GM18858 (cell line): ENCODE measurements around the gene CNNM2.
"Not testable (repeated sequence)": the region's sequence is repeated elsewhere in the genome, so short reads cannot be mapped to it uniquely, and the experiment has no call there.

ENCODE experiments used
- ATAC-seq: cut with Tn5 transposase; IDR thresholded peaks from one replicate; pipeline ENCODE4 v1.9.1; 2021; ENCODE audit not compliant: unreplicated experiment

CNNM2 gene

GRCh38 chr10:103102195-103102594, 184.1 kb downstream of the CNNM2 start:
- ATAC-seq: no peak

DNA sequence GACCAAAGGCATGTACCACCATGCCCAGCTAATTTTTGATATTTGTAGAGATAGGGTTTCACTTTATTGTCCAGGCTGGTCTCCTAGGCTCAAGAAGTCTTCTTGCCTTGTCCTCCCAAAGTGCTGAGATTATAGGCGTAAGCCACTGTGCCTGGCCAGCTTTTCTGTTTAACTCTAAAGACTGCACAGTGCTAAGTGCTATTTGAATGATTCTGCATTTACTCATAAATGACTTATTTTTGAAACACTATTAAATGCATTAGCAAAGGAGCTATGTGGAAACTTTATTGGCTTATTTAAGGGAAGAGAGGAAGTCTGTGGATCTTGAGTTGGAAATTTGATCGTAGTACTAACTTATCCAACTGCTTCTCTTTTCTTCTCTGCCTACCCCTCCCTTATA, 185.9 kb downstream of the CNNM2 start:
- no peak for ATAC-seq

DNA sequence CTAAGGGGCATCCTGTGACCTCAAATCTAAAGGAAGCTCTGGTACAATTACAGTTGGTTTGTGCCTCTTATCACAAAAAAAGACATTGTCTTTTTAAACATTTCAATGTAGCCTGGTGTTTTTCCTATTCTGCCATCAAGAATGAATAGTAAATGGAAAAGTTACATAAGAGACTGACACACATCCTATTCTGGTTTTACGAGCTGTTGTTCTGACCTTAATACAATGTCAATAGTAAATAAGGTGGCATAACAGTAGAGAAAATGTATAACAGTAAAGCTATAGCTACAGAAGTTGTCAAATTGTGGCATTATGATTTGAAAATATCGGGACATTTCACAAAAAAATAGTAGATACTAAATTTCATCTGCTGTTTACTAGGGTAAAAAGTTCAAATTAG, 186.6 kb downstream of the CNNM2 start:
- ATAC-seq: no peak

DNA sequence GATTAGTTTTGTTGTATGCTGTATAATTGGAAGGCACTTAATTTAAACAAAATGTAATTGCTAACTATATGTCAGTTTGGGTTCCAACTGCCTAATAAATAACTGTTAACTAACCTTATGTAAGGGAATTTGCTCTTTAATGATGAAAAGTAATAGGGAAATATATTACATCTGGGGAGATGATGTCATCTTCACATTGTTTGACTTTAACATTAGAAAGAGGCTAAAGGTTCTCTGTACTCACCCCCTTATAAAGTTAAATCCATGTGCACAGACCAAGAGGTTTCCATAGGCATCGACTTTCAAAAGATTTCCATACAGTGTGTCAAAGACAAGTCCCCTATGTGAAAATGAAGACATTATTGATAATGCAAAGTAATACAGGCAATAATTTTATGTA, 187.4 kb downstream of the CNNM2 start:
- ATAC-seq: no peak

GRCh38 chr10:103106539-103106938, 188.4 kb downstream of the CNNM2 start:
- no peak for ATAC-seq

DNA sequence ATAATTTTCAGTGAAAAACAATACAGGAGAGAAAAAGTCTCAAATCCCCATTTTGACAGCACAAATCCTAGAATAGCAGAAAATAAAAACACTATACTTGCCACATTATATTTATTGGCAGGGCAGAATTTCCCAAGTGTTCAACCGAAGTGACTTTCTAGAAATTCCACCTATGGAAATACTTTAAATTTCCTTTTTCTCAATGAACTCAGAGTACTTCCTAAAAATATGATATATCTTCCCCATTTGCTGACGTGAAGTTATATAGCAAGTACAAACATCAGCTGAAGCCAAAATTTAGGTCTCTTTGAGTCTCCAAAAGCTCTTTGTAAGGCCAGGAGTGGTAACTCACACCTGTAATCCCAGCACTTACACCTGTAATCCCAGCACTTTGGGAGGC, 191.7 kb downstream of the CNNM2 start:
- ATAC-seq: no peak

DNA sequence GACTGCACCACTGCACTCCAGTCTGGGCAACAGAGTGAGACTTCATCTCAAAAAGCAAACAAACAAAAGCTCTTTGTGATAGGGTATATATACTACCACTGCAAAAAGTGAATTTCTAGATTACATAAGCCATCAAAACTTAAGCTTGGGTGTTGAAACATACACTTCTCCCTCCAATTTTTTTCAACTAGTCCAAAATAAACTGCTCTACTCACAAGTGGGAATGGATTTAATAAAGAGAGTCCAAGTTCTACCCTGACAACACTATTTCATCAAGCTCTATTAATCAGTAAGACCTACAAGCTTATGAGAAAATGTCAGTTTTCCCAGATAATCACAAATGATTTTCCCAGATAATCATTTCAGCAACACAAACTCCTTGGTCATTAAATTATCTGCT, 192.3 kb downstream of the CNNM2 start:
- no peak for ATAC-seq

DNA sequence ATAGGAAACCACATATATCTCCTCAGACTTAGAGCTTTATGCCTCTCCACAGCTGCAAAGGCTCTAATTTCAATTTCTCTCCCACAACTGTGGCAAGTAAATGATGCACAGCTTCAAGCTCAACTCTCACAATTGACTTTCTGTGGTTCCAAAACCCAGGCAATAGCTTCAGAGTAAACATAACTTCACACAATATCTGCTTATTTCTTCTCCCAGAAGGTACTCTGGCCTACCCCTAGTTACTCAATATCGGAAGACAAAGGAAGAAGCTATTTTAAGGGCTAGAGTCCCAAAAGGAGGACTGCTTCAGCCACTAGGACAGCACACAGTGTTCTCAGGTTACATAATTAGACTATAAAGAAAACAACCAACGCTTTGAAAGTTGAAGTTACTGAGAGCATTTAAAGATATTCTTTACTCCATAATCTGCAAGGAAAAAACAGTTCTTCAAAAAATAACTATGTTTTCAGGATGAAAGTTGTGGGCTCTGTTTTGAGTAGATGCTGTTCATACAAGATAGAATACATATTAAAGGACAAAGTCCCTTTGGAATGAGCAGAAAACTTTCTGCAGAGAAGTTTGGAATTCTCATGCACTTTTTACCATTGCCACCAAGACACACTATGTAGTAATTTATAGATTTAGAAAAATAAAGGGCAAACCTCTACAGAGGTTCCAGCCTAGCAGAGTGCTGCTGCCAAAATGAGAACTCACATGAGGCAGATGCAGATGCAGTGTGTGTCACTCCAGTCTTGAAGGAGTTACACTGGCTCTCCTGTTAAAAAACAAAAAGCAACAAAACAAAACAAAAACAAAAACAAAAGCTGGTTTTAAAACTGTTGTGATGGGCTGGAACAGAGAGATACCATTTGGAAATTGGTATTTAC, 193.2 kb downstream of the CNNM2 start:
- ATAC-seq: peak; percentile 59

DNA sequence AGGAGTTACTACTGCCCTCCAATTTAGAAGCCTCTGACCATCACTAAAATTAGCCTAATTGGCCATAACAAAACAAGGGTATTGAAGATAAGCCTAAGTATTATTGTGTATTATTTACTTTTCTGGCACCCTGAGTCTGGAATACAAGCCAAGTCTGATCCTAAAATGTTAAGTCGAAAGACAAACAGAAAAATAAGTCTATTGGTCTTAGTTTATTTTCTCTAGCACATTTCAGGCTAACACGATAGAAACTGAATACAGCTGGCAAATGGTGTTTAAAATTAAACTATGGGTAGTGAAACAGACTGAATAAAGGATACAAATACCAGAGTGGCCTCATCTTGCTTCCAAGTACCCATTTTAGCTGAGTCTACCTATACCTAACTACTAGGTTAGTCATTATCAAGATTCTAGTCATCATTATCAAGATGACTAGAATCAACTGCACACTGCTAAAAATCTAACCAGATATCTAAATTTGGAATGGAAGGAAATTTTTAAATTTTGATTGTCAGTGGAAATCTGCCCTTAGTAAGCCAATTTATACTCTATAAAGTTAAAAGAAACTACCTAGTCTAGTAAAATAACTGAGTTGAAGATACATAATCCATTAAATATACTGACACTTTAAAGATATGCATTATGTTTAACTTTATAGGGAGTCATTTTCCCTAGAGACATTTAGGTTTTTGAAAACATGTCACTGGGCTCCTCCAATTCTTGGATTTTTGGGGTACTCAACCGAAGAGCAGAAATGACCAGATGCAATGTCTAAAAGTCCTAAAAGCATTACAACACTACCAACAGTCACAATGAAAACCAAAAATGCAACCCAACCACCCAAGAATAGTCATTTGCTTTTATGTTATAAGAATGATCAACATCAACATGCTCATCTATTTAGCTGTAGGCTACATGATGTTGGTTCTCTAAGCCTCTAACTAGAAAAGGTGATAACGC, 194.1 kb downstream of the CNNM2 start:
- peak; percentile 42 for ATAC-seq

- no peak for ATAC-seq
Measured at GRCh38 chr10:103114876-103115275, 196.8 kb downstream of the CNNM2 start.

- no peak for ATAC-seq
Measured at GRCh38 chr10:103117247-103117646, 199.2 kb downstream of the CNNM2 start.

DNA sequence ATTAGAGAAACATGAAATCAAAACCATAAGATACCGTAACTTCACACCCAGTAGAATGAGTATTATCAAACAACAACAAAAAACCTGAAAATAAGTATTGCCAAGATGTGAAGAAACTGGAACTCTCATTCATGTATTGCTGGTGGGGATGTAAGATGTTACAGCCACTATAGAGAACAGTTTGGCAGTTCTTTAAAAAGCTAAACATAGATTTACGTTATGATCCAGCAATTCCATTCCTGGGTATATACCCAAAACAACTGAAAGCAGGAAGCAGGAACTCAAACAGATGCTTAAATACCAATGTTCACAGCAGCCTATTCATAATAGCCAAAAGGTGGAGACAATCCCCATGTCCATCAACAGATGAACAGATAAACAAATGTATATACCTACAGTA, 202.5 kb downstream of the CNNM2 start:
- no peak for ATAC-seq

DNA sequence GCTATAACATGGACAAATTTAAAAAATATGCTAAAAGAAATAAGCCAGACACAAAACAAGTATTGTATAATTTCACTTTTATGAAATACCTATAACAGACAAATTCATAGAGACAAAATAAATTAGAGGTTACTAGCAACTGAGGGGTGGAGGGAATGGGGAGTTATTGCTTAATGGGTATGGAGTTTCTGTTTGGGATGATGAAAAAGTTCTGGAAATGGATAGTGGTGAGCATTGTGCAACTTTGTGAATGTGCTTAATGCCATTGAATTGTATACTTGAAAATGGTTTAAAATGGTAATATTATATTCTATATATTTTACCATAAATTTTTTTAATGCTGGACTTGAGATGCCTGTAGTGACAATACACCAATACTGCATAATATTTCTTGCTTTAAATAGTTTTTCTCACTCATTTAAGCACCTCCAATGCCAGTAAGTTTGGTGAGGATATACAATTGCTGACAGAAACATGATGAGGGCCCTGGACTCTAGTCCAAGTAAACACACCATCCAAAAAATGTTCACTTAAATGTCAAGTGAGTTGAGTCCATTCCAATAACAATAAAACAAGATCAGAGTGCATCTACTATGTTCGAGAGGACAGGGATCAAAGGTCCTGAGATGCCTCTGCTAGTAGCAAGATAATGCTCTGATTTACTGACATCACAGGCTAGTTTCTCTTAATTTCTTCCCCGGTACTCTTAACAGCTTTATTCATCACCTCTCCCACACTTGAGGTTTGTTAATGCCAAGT, 203.1 kb downstream of the CNNM2 start:
- ATAC-seq: no peak

GRCh38 chr10:103123282-103124024, 205.4 kb downstream of the CNNM2 start:
- ATAC-seq: no peak

DNA sequence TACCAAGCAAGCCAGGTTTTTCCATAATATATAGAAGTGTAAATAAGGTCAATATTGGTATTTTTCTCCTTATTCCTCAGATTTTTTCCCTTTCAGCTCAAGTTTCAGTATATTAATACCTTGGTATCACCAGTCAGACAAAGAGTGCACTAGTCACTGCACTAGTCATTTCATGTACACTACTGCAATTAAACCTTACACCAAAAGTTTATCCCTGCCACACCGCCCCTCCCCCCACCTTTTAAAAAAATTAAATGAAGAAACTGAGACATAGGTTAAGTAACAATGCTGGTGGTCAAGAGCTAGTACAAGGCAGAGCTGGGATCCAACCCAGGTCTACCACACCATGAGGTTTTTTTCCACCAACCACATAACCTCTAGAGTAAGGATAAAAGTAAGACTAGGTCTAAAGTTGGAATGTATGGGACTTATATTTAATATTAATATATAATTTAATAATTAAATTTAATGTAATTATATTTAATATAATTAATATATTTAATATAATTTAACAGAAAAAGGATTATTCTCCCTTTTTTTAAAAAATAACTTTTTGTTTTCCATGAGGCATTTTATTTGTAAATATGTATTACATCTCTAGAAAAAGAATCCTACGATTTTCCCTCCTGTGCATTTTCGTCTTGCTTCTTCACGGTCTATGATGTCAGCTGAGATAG, 206.5 kb downstream of the CNNM2 start:
- no peak for ATAC-seq

GRCh38 chr10:103125323-103126267, 207.5 kb downstream of the CNNM2 start:
- peak; percentile 52 for ATAC-seq

GRCh38 chr10:103127241-103127640, 209.1 kb downstream of the CNNM2 start:
- ATAC-seq: no peak

DNA sequence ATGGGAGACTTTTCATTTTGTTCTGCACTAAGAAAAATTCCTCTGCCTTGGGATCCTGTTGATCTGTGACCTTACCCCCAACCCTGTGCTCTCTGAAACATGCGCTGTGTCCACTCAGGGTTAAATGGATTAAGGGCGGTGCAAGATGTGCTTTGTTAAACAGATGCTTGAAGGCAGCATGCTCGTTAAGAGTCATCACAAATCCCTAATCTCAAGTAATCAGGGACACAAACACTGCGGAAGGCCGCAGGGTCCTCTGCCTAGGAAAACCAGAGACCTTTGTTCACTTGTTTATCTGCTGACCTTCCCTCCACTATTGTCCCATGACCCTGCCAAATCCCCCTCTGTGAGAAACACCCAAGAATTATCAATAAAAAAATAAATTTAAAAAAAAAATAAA, 212.1 kb downstream of the CNNM2 start:
- not testable (repeated sequence) for ATAC-seq

- no peak for ATAC-seq
Measured at GRCh38 chr10:103130910-103131309, 212.8 kb downstream of the CNNM2 start.
